Measurements from ENCODE around the gene TMEM222. TPM values are rescaled to one million over a fixed set of nuclear protein-coding genes. Genes with fewer than 3 reads are reported as not detected.

TMEM222 gene
- total and polyA plus RNA-seq, 2 of the 4 experiments (the other 2 are of a cell fraction): 19.9 to 54.1 TPM

GRCh38 chr1:27355683-27356082, 33.7 kb downstream of the TMEM222 start:
- no peak overlapping the region for H3K56ac ChIP-seq (ENCODE audit: extremely low read depth, insufficient read depth, low read length)
- no peak overlapping the region for H4K91ac ChIP-seq (ENCODE audit: insufficient read depth, low read depth, low read length)
- no peaks in the 10 kb centered on the region for H3K9me1 ChIP-seq (ENCODE audit: insufficient read depth, low read length)
- no peak overlapping the region for H2AFZ ChIP-seq (replicated peaks; ENCODE audit: low read length, poor library complexity)
- no peak overlapping the region for H2AK5ac ChIP-seq (ENCODE audit: low read depth, low read length)
- BruUV-seq (replicated peaks): no TSS peak
- H3K79me1 ChIP-seq (ENCODE audit: low read depth in 1 of 2, low read length in 2 of 2): no peaks in the 10 kb centered on the region
- no peak overlapping the region for H2BK20ac ChIP-seq (ENCODE audit: low read depth, low read length)
- H4K8ac ChIP-seq (ENCODE audit: low read depth in 2 of 2, low read length in 2 of 2): no peak overlapping the region
- no peak overlapping the region for H2AK9ac ChIP-seq (replicated peaks; ENCODE audit: low read depth, low read length, poor library complexity)
- H3K36me3 ChIP-seq (ENCODE audit: control insufficient read depth, insufficient read depth, low read length): peaks cover 32% of the 10 kb centered on the region
- no peak overlapping the region for H2BK120ac ChIP-seq (ENCODE audit: low read depth, low read length)
- no peaks in the 10 kb centered on the region for H3K9me3 ChIP-seq (ENCODE audit: control insufficient read depth, insufficient read depth, low read length)
- H3K4me3 ChIP-seq (ENCODE audit: insufficient read depth, low read depth, low read length): no peak overlapping the region
- H2BK15ac ChIP-seq (ENCODE audit: low read depth, low read length): no peak overlapping the region
- H3K4me2 ChIP-seq (ENCODE audit: low read depth, low read length): no peak overlapping the region
- 100% methylated on average over 1 of the region's 5 CpGs; no CpG with 5 or more reads in 1 of the 2 experiments for WGBS, 2 experiments (ENCODE audit: extremely low coverage in 2 of 2, insufficient read length in 1 of 2)
- no peak overlapping the region for H3K23ac ChIP-seq (ENCODE audit: low read depth, low read length)
- intact Hi-C loops (cut with micrococcal nuclease): no loop called here
- no peaks in the 10 kb centered on the region for H3K4me1 ChIP-seq (ENCODE audit: control insufficient read depth, insufficient read depth, low read length)
- no peak for ATAC-seq (ENCODE audit: low read depth)
- H3K14ac ChIP-seq (replicated peaks; ENCODE audit: low read depth, low read length): no peak overlapping the region
- ChIA-PET POLR2A (ENCODE audit: unreplicated experiment) (no interaction called here), CTCF (no interaction called here)
- H3K27me3 ChIP-seq (ENCODE audit: control insufficient read depth, insufficient read depth, low read length): no peaks in the 10 kb centered on the region
- dilution Hi-C loops (cut with HindIII; ENCODE audit: low sequenced_read_pairs, unreplicated experiment): no loop called here
- H2BK5ac ChIP-seq (ENCODE audit: low read depth, low read length, poor library complexity, severe bottlenecking): no peak overlapping the region
- no peak for TF ChIP-seq MAZ (IDR thresholded peaks at IDR 0.05; ENCODE audit: borderline replicate concordance, low read depth, low read length)
- no peak for TF ChIP-seq MXI1 (IDR thresholded peaks at IDR 0.05; ENCODE audit: borderline replicate concordance, low read depth, low read length)
- no peak for TF ChIP-seq FOS (IDR thresholded peaks at IDR 0.05; ENCODE audit: low read depth, low read length)
- TF ChIP-seq CEBPB (IDR thresholded peaks at IDR 0.05; ENCODE audit: low read depth, low read length): no peak
- TF ChIP-seq CHD1 (IDR thresholded peaks at IDR 0.05; ENCODE audit: low read depth, low read length): no peak
- TF ChIP-seq, protein P1, sequence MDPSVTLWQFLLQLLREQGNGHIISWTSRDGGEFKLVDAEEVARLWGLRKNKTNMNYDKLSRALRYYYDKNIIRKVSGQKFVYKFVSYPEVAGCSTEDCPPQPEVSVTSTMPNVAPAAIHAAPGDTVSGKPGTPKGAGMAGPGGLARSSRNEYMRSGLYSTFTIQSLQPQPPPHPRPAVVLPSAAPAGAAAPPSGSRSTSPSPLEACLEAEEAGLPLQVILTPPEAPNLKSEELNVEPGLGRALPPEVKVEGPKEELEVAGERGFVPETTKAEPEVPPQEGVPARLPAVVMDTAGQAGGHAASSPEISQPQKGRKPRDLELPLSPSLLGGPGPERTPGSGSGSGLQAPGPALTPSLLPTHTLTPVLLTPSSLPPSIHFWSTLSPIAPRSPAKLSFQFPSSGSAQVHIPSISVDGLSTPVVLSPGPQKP (IDR thresholded peaks at IDR 0.05; ENCODE audit: borderline replicate concordance, low read depth, low read length): no peak
- H3K27ac ChIP-seq (ENCODE audit: insufficient read depth, low read length): no peak overlapping the region
- no peak overlapping the region for H3K18ac ChIP-seq (ENCODE audit: low read depth, low read length)
- no peak overlapping the region for H4K5ac ChIP-seq (ENCODE audit: low read depth, low read length)
- no peak overlapping the region for H3K4ac ChIP-seq (ENCODE audit: low read depth, low read length)
- no peaks in the 10 kb centered on the region for H4K20me1 ChIP-seq (ENCODE audit: insufficient read depth, low read length)
- no peak overlapping the region for H3K9ac ChIP-seq (ENCODE audit: low read depth, low read length)
- no peak for DNase-seq
- in situ Hi-C loops (cut with MboI; ENCODE audit: low sequenced_read_pairs): no loop called here

Data from IMR-90 (cell line).